ENCODE data around the gene TAS1R2. TPM values are rescaled to one million over a fixed set of nuclear protein-coding genes. Genes with fewer than 3 reads are reported as not detected.

The TAS1R2 gene
- total RNA-seq, 2 donors from 2014 or later: not detected

- no peak overlapping the region for H3K4me3 ChIP-seq
- no peak for ATAC-seq (ENCODE audit: insufficient number of reproducible peaks, low FRiP score, low read depth)
- no peak for TF ChIP-seq CTCF (IDR thresholded peaks at IDR 0.05)
- no peaks in the 10 kb centered on the region for H3K27me3 ChIP-seq (replicated peaks; ENCODE audit: insufficient read depth)
- no peak for DNase-seq (ENCODE audit: low spot score)
- H3K36me3 ChIP-seq: no peaks in the 10 kb centered on the region
- no peak overlapping the region for H3K27ac ChIP-seq
- no peaks in the 10 kb centered on the region for H3K4me1 ChIP-seq (ENCODE audit: control insufficient read depth in 1 of 2, low read depth in 2 of 2)
- no peaks in the 10 kb centered on the region for H3K9me3 ChIP-seq
Observed at GRCh38 chr1:18799454-18799853, 60.0 kb downstream of the TAS1R2 start.

- no peak for DNase-seq (ENCODE audit: low spot score)
- TF ChIP-seq CTCF (IDR thresholded peaks at IDR 0.05): no peak
- no peaks in the 10 kb centered on the region for H3K27me3 ChIP-seq (replicated peaks; ENCODE audit: insufficient read depth)
- no peaks in the 10 kb centered on the region for H3K36me3 ChIP-seq
- H3K27ac ChIP-seq: no peak overlapping the region
- H3K4me1 ChIP-seq (ENCODE audit: control insufficient read depth in 1 of 2, low read depth in 2 of 2): no peaks in the 10 kb centered on the region
- no peak overlapping the region for H3K4me3 ChIP-seq
- no peak for ATAC-seq (ENCODE audit: insufficient number of reproducible peaks, low FRiP score, low read depth)
- H3K9me3 ChIP-seq: no peaks in the 10 kb centered on the region
Observed at GRCh38 chr1:18798946-18799345, 60.5 kb downstream of the TAS1R2 start.

- Histone ChIP-seq H3K4me3 (no peak overlapping the region), H3K4me1 (ENCODE audit: control insufficient read depth in 1 of 2, low read depth in 2 of 2) (no peaks in the 10 kb centered on the region), H3K27ac (no peak overlapping the region), H3K9me3 (no peaks in the 10 kb centered on the region), H3K36me3 (no peaks in the 10 kb centered on the region), H3K27me3 (replicated peaks; ENCODE audit: insufficient read depth) (no peaks in the 10 kb centered on the region)
- ATAC-seq (ENCODE audit: insufficient number of reproducible peaks, low FRiP score, low read depth) (no peak), DNase-seq (ENCODE audit: low spot score) (no peak)
- no peak for TF ChIP-seq CTCF (IDR thresholded peaks at IDR 0.05)
Observed at GRCh38 chr1:18798533-18798932, 60.9 kb downstream of the TAS1R2 start.

- no peak for TF ChIP-seq CTCF (IDR thresholded peaks at IDR 0.05)
- Histone ChIP-seq H3K4me1 (ENCODE audit: control insufficient read depth in 1 of 2, low read depth in 2 of 2) (no peaks in the 10 kb centered on the region), H3K4me3 (no peak overlapping the region), H3K27me3 (replicated peaks; ENCODE audit: insufficient read depth) (no peaks in the 10 kb centered on the region), H3K27ac (no peak overlapping the region), H3K36me3 (no peaks in the 10 kb centered on the region), H3K9me3 (peaks cover 3% of the 10 kb centered on the region)
- DNase-seq (ENCODE audit: low spot score) (no peak), ATAC-seq (ENCODE audit: insufficient number of reproducible peaks, low FRiP score, low read depth) (no peak)
Observed at GRCh38 chr1:18796950-18797349, 62.5 kb downstream of the TAS1R2 start.

GRCh38 chr1:18795002-18795689 lies 64.3 kb downstream of the TAS1R2 start:
- Histone ChIP-seq H3K4me3 (no peak overlapping the region), H3K27ac (no peak overlapping the region), H3K36me3 (no peaks in the 10 kb centered on the region), H3K4me1 (ENCODE audit: control insufficient read depth in 1 of 2, low read depth in 2 of 2) (no peaks in the 10 kb centered on the region), H3K9me3 (peaks cover 3% of the 10 kb centered on the region), H3K27me3 (replicated peaks; ENCODE audit: insufficient read depth) (no peaks in the 10 kb centered on the region)
- no peak for TF ChIP-seq CTCF (IDR thresholded peaks at IDR 0.05)
- DNase-seq (ENCODE audit: low spot score): no peak
- no peak for ATAC-seq (ENCODE audit: insufficient number of reproducible peaks, low FRiP score, low read depth)

All from thoracic aorta (tissue), 2 donors.